Common myeloid progenitor, CD34-positive (primary cell): ENCODE results near the gene FOXK2.

Experiments used
- CTCF ChIA-PET: fragments of 350-600 bp; sonication (Branson Sonifier 250); formaldehyde crosslinking; loops from one replicate; lab custom pipeline; 2021; ENCODE audit warnings: antibody characterized with exemption; lab: Charles Lee
- POLR2A ChIA-PET: fragments of 350-600 bp; sonication (Branson Sonifier 250); formaldehyde crosslinking; loops from one replicate; lab custom pipeline; 2021; ENCODE audit warnings: antibody characterized with exemption; lab: Charles Lee
- DNase-seq, 3 donors: peaks; one replicate each; pipeline versions ENCODE4 v3.0.0 to v3.0.0-alpha.2; 2013
- H3K27ac ChIP-seq, 2 experiments: 1 replicate in 1 of 2; 2 replicates in 1 of 2; pipeline ENCODE4 v1.7.0; 2013; ENCODE audit warnings: inconsistent platforms in 2 of 2, low read length in 2 of 2, mild to moderate bottlenecking in 2 of 2, low read depth in 1 of 2, moderate library complexity in 1 of 2; ENCODE audit not compliant: severe bottlenecking in 2 of 2, insufficient read depth in 1 of 2, poor library complexity in 1 of 2
- H3K27me3 ChIP-seq, 5 experiments: replicated peaks in 2 of 5; 1 replicate in 3 of 5; 2 replicates in 2 of 5; pipeline versions ENCODE4 v1.6.1 to v1.7.0; 2013; ENCODE audit warnings: low read length in 4 of 5, mild to moderate bottlenecking in 2 of 5, moderate library complexity in 2 of 5, inconsistent platforms in 1 of 5; ENCODE audit not compliant: insufficient read depth in 5 of 5, control insufficient read depth in 4 of 5
- H3K36me3 ChIP-seq, 4 experiments: 1 replicate in 2 of 4; 2 replicates in 2 of 4; pipeline versions ENCODE4 v1.6.1 to v1.7.0; 2013; ENCODE audit warnings: low read length in 3 of 4, control low read depth in 1 of 4, mild to moderate bottlenecking in 1 of 4; ENCODE audit not compliant: control insufficient read depth in 4 of 4, insufficient read depth in 4 of 4
- H3K4me1 ChIP-seq, 4 experiments: 1 replicate in 3 of 4; 2 replicates in 1 of 4; pipeline versions ENCODE4 v1.6.1 to v1.7.1; 2013; ENCODE audit warnings: low read length in 3 of 4, mild to moderate bottlenecking in 3 of 4, control low read depth in 1 of 4, inconsistent platforms in 1 of 4, moderate library complexity in 1 of 4; ENCODE audit not compliant: control insufficient read depth in 4 of 4, insufficient read depth in 4 of 4; ENCODE audit errors: control extremely low read depth in 1 of 4
- H3K4me3 ChIP-seq, 7 experiments: 1 replicate in 4 of 7; 2 replicates in 3 of 7; pipeline versions ENCODE4 v1.5.1 to v1.7.0; 2013; ENCODE audit warnings: mild to moderate bottlenecking in 7 of 7, low read length in 6 of 7, moderate library complexity in 6 of 7, inconsistent platforms in 2 of 7, low read depth in 2 of 7, control low read depth in 1 of 7; ENCODE audit not compliant: insufficient read depth in 4 of 7, control insufficient read depth in 1 of 7; ENCODE audit errors: extremely low read depth in 1 of 7
- H3K9me3 ChIP-seq, 5 experiments: 1 replicate in 4 of 5; 2 replicates in 1 of 5; pipeline versions ENCODE4 v1.6.1 to v1.7.1; 2013; ENCODE audit warnings: low read length in 4 of 5, mild to moderate bottlenecking in 2 of 5, inconsistent platforms in 1 of 5, low read depth in 1 of 5, moderate library complexity in 1 of 5; ENCODE audit not compliant: control insufficient read depth in 4 of 5, insufficient read depth in 2 of 5; ENCODE audit errors: control extremely low read depth in 1 of 5
- WGBS: methylation state at CpG from one replicate; pipeline ENCODE4 v1.1.5; 2013; ENCODE audit not compliant: insufficient coverage; 5-methylcytosine and 5-hydroxymethylcytosine counted together

The FOXK2 gene

GRCh38 chr17:82566129-82566960 lies 46.8 kb downstream of the FOXK2 start:
- ChIA-PET POLR2A (no interaction called here), CTCF (no interaction called here)
- WGBS, result 91% methylated on average over 15 of the region's 18 CpGs
- peaks cover 0 to 7% (median 2%) of the 10 kb centered on the region in 4 experiments for H3K4me1 ChIP-seq
- no peaks in the 10 kb centered on the region for H3K9me3 ChIP-seq
- H3K27ac ChIP-seq, result no peak overlapping the region
- H3K4me3 ChIP-seq, result no peak overlapping the region
- H3K36me3 ChIP-seq, result peaks cover 15 to 61% (median 41%) of the 10 kb centered on the region in 4 experiments
- DNase-seq, result no peak
- no peaks in the 10 kb centered on the region for H3K27me3 ChIP-seq

- DNase-seq, result no peak
- Histone ChIP-seq H3K9me3 (no peaks in the 10 kb centered on the region), H3K27ac (no peak overlapping the region), H3K4me1 (peaks cover 0 to 7% (median 2%) of the 10 kb centered on the region in 4 experiments), H3K4me3 (no peak overlapping the region), H3K27me3 (no peaks in the 10 kb centered on the region), H3K36me3 (peaks cover 15 to 71% (median 48%) of the 10 kb centered on the region in 4 experiments)
- ChIA-PET CTCF (interaction anchor here (1.0 kb wide), 1 partner anchor 131 kb away, joined by 3 read pairs; no protein-coding TSS in a partner anchor), POLR2A (no interaction called here)
- 96% methylated on average over 13 of the region's 15 CpGs for WGBS
Measured at GRCh38 chr17:82567286-82567685, 47.8 kb downstream of the FOXK2 start.

- H3K9me3 ChIP-seq, result no peaks in the 10 kb centered on the region
Measured at GRCh38 chr17:82568997-82569393, 49.5 kb downstream of the FOXK2 start.

GRCh38 chr17:82569621-82570020 lies 50.1 kb downstream of the FOXK2 start:
- Histone ChIP-seq H3K4me1 (peaks cover 0 to 7% (median 2%) of the 10 kb centered on the region in 4 experiments), H3K36me3 (peaks cover 20 to 84% (median 57%) of the 10 kb centered on the region in 4 experiments), H3K27ac (no peak overlapping the region), H3K9me3 (no peaks in the 10 kb centered on the region), H3K4me3 (no peak overlapping the region), H3K27me3 (no peaks in the 10 kb centered on the region)
- ChIA-PET CTCF (interaction anchor here (0.7 to 1.3 kb wide), 5 partner anchors 10 to 33 kb away, joined by 3 to 5 read pairs (median 3); no protein-coding TSS in a partner anchor), POLR2A (no interaction called here)
- 97% methylated on average over 11 of the region's 11 CpGs for WGBS
- no peak for DNase-seq

More at GRCh38 chr17:82568997-82569393, 49.5 kb downstream of the FOXK2 start:
- WGBS, result 90% methylated on average over 10 of the region's 10 CpGs
- H3K27me3 ChIP-seq, result no peaks in the 10 kb centered on the region
- ChIA-PET CTCF (interaction anchor here (1.1 kb wide), 1 partner anchor 10 kb away, joined by 4 read pairs; no protein-coding TSS in a partner anchor), POLR2A (no interaction called here)
- peaks cover 19 to 80% (median 56%) of the 10 kb centered on the region in 4 experiments for H3K36me3 ChIP-seq
- no peak overlapping the region for H3K27ac ChIP-seq
- no peak overlapping the region for H3K4me3 ChIP-seq
- H3K4me1 ChIP-seq, result peaks cover 0 to 7% (median 2%) of the 10 kb centered on the region in 4 experiments
- no peak for DNase-seq

- H3K36me3 ChIP-seq, result peaks cover 21 to 86% (median 61%) of the 10 kb centered on the region in 4 experiments
Measured at GRCh38 chr17:82570277-82570676, 50.7 kb downstream of the FOXK2 start.

GRCh38 chr17:82571855-82572254 lies 52.3 kb downstream of the FOXK2 start:
- Histone ChIP-seq H3K9me3 (no peaks in the 10 kb centered on the region), H3K36me3 (peaks cover 24 to 83% (median 62%) of the 10 kb centered on the region in 4 experiments), H3K4me3 (no peak overlapping the region), H3K27ac (no peak overlapping the region), H3K4me1 (no peaks in the 10 kb centered on the region), H3K27me3 (no peaks in the 10 kb centered on the region)
- no peak for DNase-seq
- 98% methylated on average over 5 of the region's 6 CpGs for WGBS
- ChIA-PET POLR2A (interaction anchor here (0.6 kb wide), 1 partner anchor 123 kb away, joined by 3 read pairs; no protein-coding TSS in a partner anchor), CTCF (no interaction called here)

More at GRCh38 chr17:82570277-82570676, 50.7 kb downstream of the FOXK2 start:
- CTCF ChIA-PET, result interaction anchor here (0.7 to 1.3 kb wide), 4 partner anchors 13 to 34 kb away, joined by 3 to 5 read pairs (median 3); no protein-coding TSS in a partner anchor
- POLR2A ChIA-PET, result no interaction called here
- Histone ChIP-seq H3K27me3 (no peaks in the 10 kb centered on the region), H3K9me3 (no peaks in the 10 kb centered on the region), H3K27ac (peak overlapping the region in 1 of 2 experiments; percentile 25), H3K4me3 (no peak overlapping the region), H3K4me1 (peaks cover 0 to 3% (median 1%) of the 10 kb centered on the region in 4 experiments)
- 95% methylated on average over 9 of the region's 9 CpGs for WGBS
- no peak for DNase-seq

- WGBS, result 93% methylated on average over 7 of the region's 11 CpGs
- Histone ChIP-seq H3K27ac (no peak overlapping the region), H3K36me3 (peaks cover 20 to 77% (median 58%) of the 10 kb centered on the region in 4 experiments), H3K4me1 (no peaks in the 10 kb centered on the region), H3K9me3 (no peaks in the 10 kb centered on the region), H3K27me3 (no peaks in the 10 kb centered on the region), H3K4me3 (no peak overlapping the region)
- ChIA-PET CTCF (no interaction called here), POLR2A (no interaction called here)
- no peak for DNase-seq
Measured at GRCh38 chr17:82574041-82574440, 54.5 kb downstream of the FOXK2 start.
